Lower lobe of right lung (tissue), 2 donors: ENCODE results near the gene NOS1AP. TPM values are rescaled to one million over a fixed set of nuclear protein-coding genes. Genes with fewer than 3 reads are reported as not detected.

Experiments
- ATAC-seq, 2 donors: fragments of 200-7000 bp; cut with Tn5 transposase; one replicate each; pipeline ENCODE4 v1.9.1; 2020 to 2022; ENCODE audit warnings: mild to moderate bottlenecking in 2 of 2, moderate library complexity in 2 of 2
- DNase-seq: peaks from one replicate; pipeline ENCODE4 v3.0.0-alpha.2; 2020
- H3K27ac ChIP-seq: fragments of 200-600 bp; one replicate; pipeline ENCODE4 v1.8.0; 2022
- H3K27me3 ChIP-seq: fragments of 200-600 bp; one replicate; pipeline ENCODE4 v1.8.0; 2022; ENCODE audit warnings: low read depth
- H3K36me3 ChIP-seq: fragments of 200-600 bp; one replicate; pipeline ENCODE4 v1.8.0; 2022; ENCODE audit warnings: mild to moderate bottlenecking
- H3K4me1 ChIP-seq: fragments of 200-600 bp; one replicate; pipeline ENCODE4 v1.8.0; 2022
- H3K4me3 ChIP-seq: fragments of 200-600 bp; one replicate; pipeline ENCODE4 v1.8.0; 2022; ENCODE audit warnings: mild to moderate bottlenecking
- H3K9me3 ChIP-seq: fragments of 200-600 bp; one replicate; pipeline ENCODE4 v1.8.0; 2022
- CTCF ChIP-seq: fragments of 200-600 bp; IDR thresholded peaks from one replicate; pipeline ENCODE4 v1.8.0; 2022; ENCODE audit warnings: antibody characterized with exemption, mild to moderate bottlenecking
- intact Hi-C: fragments of 100-400 bp; cut with DNase I; formaldehyde crosslinking; loops from one replicate; pipeline ENCODE4 v1.11.0; 2022
- total RNA-seq: library from RNA; stranded (reverse); fragmentation: NEBNext Ultra II Directional; extraction: Animal tissue kit (Norgen Biotek cat#: 25700); gene quantifications from one replicate; pipeline ENCODE4 v1.2.1, GENCODE V29; 2021
- donor health status: DM: no; HTN: yes; CAD: no; lungs with severe emphysema.

NOS1AP gene
- total RNA-seq, 1 donor from 2014 or later, result 3.6 TPM

GRCh38 chr1:162087574-162087973, 18.1 kb downstream of the NOS1AP start:
- Histone ChIP-seq H3K36me3 (no peaks in the 10 kb centered on the region), H3K27ac (no peak overlapping the region), H3K4me1 (no peaks in the 10 kb centered on the region), H3K27me3 (no peaks in the 10 kb centered on the region), H3K4me3 (no peak overlapping the region), H3K9me3 (no peaks in the 10 kb centered on the region)
- TF ChIP-seq CTCF, result no peak
- intact Hi-C loops, result no loop called here
- ATAC-seq (no peak), DNase-seq (no peak)

GRCh38 chr1:162088281-162088969, 18.9 kb downstream of the NOS1AP start:
- no peaks in the 10 kb centered on the region for H3K27me3 ChIP-seq
- no peaks in the 10 kb centered on the region for H3K4me1 ChIP-seq
- H3K36me3 ChIP-seq, result no peaks in the 10 kb centered on the region
- H3K4me3 ChIP-seq, result no peak overlapping the region
- H3K27ac ChIP-seq, result no peak overlapping the region
- ATAC-seq (no peak), DNase-seq (no peak)
- H3K9me3 ChIP-seq, result no peaks in the 10 kb centered on the region
- no peak for TF ChIP-seq CTCF
- intact Hi-C loops, result no loop called here

- Histone ChIP-seq H3K36me3 (no peaks in the 10 kb centered on the region), H3K4me3 (no peak overlapping the region), H3K27me3 (no peaks in the 10 kb centered on the region), H3K4me1 (no peaks in the 10 kb centered on the region), H3K9me3 (no peaks in the 10 kb centered on the region), H3K27ac (no peak overlapping the region)
- ATAC-seq, result no peak
- no peak for DNase-seq
- intact Hi-C loops, result no loop called here
- no peak for TF ChIP-seq CTCF
Measured at GRCh38 chr1:162089748-162090147, 20.3 kb downstream of the NOS1AP start.

GRCh38 chr1:162090378-162090777, 20.9 kb downstream of the NOS1AP start:
- no peak overlapping the region for H3K4me3 ChIP-seq
- H3K4me1 ChIP-seq, result no peaks in the 10 kb centered on the region
- ATAC-seq (no peak), DNase-seq (no peak)
- no peak for TF ChIP-seq CTCF
- no peaks in the 10 kb centered on the region for H3K36me3 ChIP-seq
- H3K27ac ChIP-seq, result no peak overlapping the region
- H3K27me3 ChIP-seq, result no peaks in the 10 kb centered on the region
- intact Hi-C loops, result no loop called here
- H3K9me3 ChIP-seq, result no peaks in the 10 kb centered on the region

GRCh38 chr1:162091681-162092524, 22.4 kb downstream of the NOS1AP start:
- TF ChIP-seq CTCF, result no peak
- intact Hi-C loops, result no loop called here
- Histone ChIP-seq H3K4me1 (no peaks in the 10 kb centered on the region), H3K4me3 (no peak overlapping the region), H3K27me3 (no peaks in the 10 kb centered on the region), H3K9me3 (no peaks in the 10 kb centered on the region), H3K27ac (no peak overlapping the region), H3K36me3 (no peaks in the 10 kb centered on the region)
- DNase-seq (no peak), ATAC-seq (no peak)
